ENCODE data around the gene HTRA3. TPM values are rescaled to one million over a fixed set of nuclear protein-coding genes. Genes with fewer than 3 reads are reported as not detected.

HTRA3 gene
- polyA plus RNA-seq, 1 donor from 2014 or later = not detected

DNA sequence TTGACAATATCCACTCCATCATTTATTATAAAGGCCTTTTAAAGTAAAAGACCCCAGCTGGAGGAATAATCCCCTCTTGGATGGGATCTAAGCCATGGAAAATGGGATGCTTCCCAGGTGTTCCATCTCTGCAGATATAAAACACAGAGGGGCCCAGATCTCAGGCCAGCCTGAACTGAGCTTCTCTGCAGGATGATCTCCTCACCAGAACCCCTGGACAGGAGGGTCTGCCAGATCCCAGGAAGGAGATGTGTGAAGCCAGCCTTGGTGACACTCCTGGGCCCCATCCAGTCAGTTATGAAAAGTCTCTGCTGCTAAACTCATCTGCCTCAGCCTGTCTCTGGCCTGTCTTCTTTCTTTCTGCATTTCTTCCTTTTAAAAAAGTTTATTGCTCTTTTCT, 56.7 kb downstream of the HTRA3 start:
- Histone ChIP-seq H3K4me2 (ENCODE audit: low read length) (no peak overlapping the region), H4K20me1 (ENCODE audit: insufficient read depth) (no peaks in the 10 kb centered on the region), H3K27me3 (ENCODE audit: insufficient read depth, low read depth, low read length) (no peaks in the 10 kb centered on the region), H3K9me2 (ENCODE audit: insufficient read depth, low read length) (no peaks in the 10 kb centered on the region), H3K4me3 (ENCODE audit: low read length) (no peak overlapping the region), H2AFZ (ENCODE audit: low read depth, low read length) (no peak overlapping the region), H3K9ac (ENCODE audit: low read length) (no peak overlapping the region), H3K79me2 (replicated peaks; ENCODE audit: insufficient read depth, low read length) (no peaks in the 10 kb centered on the region), H3K27ac (ENCODE audit: low read length) (no peak overlapping the region), H3F3A (ENCODE audit: insufficient read depth, low read length, poor library complexity, severe bottlenecking) (no peaks in the 10 kb centered on the region), H3K9me3 (ENCODE audit: low read length) (no peaks in the 10 kb centered on the region), H3K36me3 (ENCODE audit: insufficient read depth, low read length) (no peaks in the 10 kb centered on the region)
- TF ChIP-seq EP300 (conservative IDR thresholded peaks at IDR 0.05; ENCODE audit: poor library complexity, severe bottlenecking) = no peak
- no peak for TF ChIP-seq SMC3 (conservative IDR thresholded peaks at IDR 0.05; ENCODE audit: poor library complexity)
- no peak for TF ChIP-seq RAD21 (conservative IDR thresholded peaks at IDR 0.05)
- no peak for TF ChIP-seq MXI1 (conservative IDR thresholded peaks at IDR 0.05; ENCODE audit: poor library complexity, severe bottlenecking)
- no peak for TF ChIP-seq POLR2AphosphoS5 (IDR thresholded peaks at IDR 0.05)
- TF ChIP-seq, protein P1, sequence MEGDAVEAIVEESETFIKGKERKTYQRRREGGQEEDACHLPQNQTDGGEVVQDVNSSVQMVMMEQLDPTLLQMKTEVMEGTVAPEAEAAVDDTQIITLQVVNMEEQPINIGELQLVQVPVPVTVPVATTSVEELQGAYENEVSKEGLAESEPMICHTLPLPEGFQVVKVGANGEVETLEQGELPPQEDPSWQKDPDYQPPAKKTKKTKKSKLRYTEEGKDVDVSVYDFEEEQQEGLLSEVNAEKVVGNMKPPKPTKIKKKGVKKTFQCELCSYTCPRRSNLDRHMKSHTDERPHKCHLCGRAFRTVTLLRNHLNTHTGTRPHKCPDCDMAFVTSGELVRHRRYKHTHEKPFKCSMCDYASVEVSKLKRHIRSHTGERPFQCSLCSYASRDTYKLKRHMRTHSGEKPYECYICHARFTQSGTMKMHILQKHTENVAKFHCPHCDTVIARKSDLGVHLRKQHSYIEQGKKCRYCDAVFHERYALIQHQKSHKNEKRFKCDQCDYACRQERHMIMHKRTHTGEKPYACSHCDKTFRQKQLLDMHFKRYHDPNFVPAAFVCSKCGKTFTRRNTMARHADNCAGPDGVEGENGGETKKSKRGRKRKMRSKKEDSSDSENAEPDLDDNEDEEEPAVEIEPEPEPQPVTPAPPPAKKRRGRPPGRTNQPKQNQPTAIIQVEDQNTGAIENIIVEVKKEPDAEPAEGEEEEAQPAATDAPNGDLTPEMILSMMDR (IDR thresholded peaks at IDR 0.05; ENCODE audit: poor library complexity, severe bottlenecking) = no peak
- TF ChIP-seq TAF1 (IDR thresholded peaks at IDR 0.05; ENCODE audit: low read depth) = no peak
- no peak for TF ChIP-seq REST (IDR thresholded peaks at IDR 0.05; ENCODE audit: borderline replicate concordance)
- TF ChIP-seq EZH2 (IDR thresholded peaks at IDR 0.05; ENCODE audit: borderline replicate concordance, insufficient read depth, low read length, poor library complexity, severe bottlenecking) = no peak

- Histone ChIP-seq H3F3A (ENCODE audit: insufficient read depth, low read length, poor library complexity, severe bottlenecking) (no peaks in the 10 kb centered on the region), H3K27me3 (ENCODE audit: insufficient read depth, low read depth, low read length) (no peaks in the 10 kb centered on the region), H3K79me2 (replicated peaks; ENCODE audit: insufficient read depth, low read length) (no peaks in the 10 kb centered on the region), H3K4me2 (ENCODE audit: low read length) (no peak overlapping the region), H3K36me3 (ENCODE audit: insufficient read depth, low read length) (no peaks in the 10 kb centered on the region), H3K27ac (ENCODE audit: low read length) (no peak overlapping the region), H3K4me3 (ENCODE audit: low read length) (no peak overlapping the region), H4K20me1 (ENCODE audit: insufficient read depth) (no peaks in the 10 kb centered on the region), H3K9ac (ENCODE audit: low read length) (no peak overlapping the region), H2AFZ (ENCODE audit: low read depth, low read length) (no peak overlapping the region), H3K9me3 (ENCODE audit: low read length) (no peaks in the 10 kb centered on the region), H3K9me2 (ENCODE audit: insufficient read depth, low read length) (no peaks in the 10 kb centered on the region)
- TF ChIP-seq, protein P1 (IDR thresholded peaks at IDR 0.05; ENCODE audit: poor library complexity, severe bottlenecking) = no peak
- TF ChIP-seq MXI1 (conservative IDR thresholded peaks at IDR 0.05; ENCODE audit: poor library complexity, severe bottlenecking) = no peak
- no peak for TF ChIP-seq REST (IDR thresholded peaks at IDR 0.05; ENCODE audit: borderline replicate concordance)
- TF ChIP-seq EZH2 (IDR thresholded peaks at IDR 0.05; ENCODE audit: borderline replicate concordance, insufficient read depth, low read length, poor library complexity, severe bottlenecking) = no peak
- TF ChIP-seq RAD21 (conservative IDR thresholded peaks at IDR 0.05) = no peak
- no peak for TF ChIP-seq POLR2AphosphoS5 (IDR thresholded peaks at IDR 0.05)
- no peak for TF ChIP-seq SMC3 (conservative IDR thresholded peaks at IDR 0.05; ENCODE audit: poor library complexity)
- TF ChIP-seq TAF1 (IDR thresholded peaks at IDR 0.05; ENCODE audit: low read depth) = no peak
- no peak for TF ChIP-seq EP300 (conservative IDR thresholded peaks at IDR 0.05; ENCODE audit: poor library complexity, severe bottlenecking)
These were observed 58.9 kb downstream of the HTRA3 start for GRCh38 chr4:8328456-8328855.

Measured in neural cell (in vitro differentiated cells).